C4-2B (cell line): Measurements from ENCODE around the gene NFIA.

ENCODE experiments used
- CTCF ChIP-seq: fragments of 450-650 bp; conservative IDR thresholded peaks from 2 replicates; pipeline ENCODE4 v1.5.1; 2017; ENCODE audit warnings: mild to moderate bottlenecking
- ZFX ChIP-seq: fragments of 450-650 bp; IDR thresholded peaks from 2 replicates; pipeline ENCODE4 v1.6.1; 2017

GRCh38 chr1:61202854-61203598 lies 120.7 kb downstream of the NFIA start:
- no peak for TF ChIP-seq CTCF
- no peak for TF ChIP-seq ZFX
